Urinary bladder (tissue), 4 donors: Measurements from ENCODE around the gene L3MBTL4. TPM values are rescaled to one million over a fixed set of nuclear protein-coding genes. Genes with fewer than 3 reads are reported as not detected.

Source experiments
- DNase-seq: peaks from one replicate; pipeline ENCODE4 v3.0.0-alpha.2; 2015; ENCODE audit errors: extremely low spot score
- H3K27ac ChIP-seq: one replicate; pipeline ENCODE4 v1.5.1; 2013; ENCODE audit warnings: low read depth, mild to moderate bottlenecking, moderate library complexity
- H3K36me3 ChIP-seq: one replicate; pipeline ENCODE4 v1.6.1; 2013; ENCODE audit warnings: mild to moderate bottlenecking, moderate library complexity; ENCODE audit not compliant: insufficient read depth
- H3K4me1 ChIP-seq: one replicate; pipeline ENCODE4 v1.6.1; 2013; ENCODE audit warnings: mild to moderate bottlenecking, moderate library complexity; ENCODE audit not compliant: insufficient read depth
- H3K4me3 ChIP-seq: one replicate; pipeline ENCODE4 v1.5.1; 2013; ENCODE audit warnings: low read depth, low read length
- WGBS: extraction: QIAGEN DNeasy Blood & Tissue Kit; methylation state at CpG from one replicate; pipeline ENCODE4 v1.1.7; 2013; 5-methylcytosine and 5-hydroxymethylcytosine counted together
- polyA plus RNA-seq: library from polyadenylated mRNA; stranded (reverse); fragments of 200-250 nt; gene quantifications from one replicate; pipeline ENCODE4 v1.2.3, GENCODE V29; 2013
- total RNA-seq: library from RNA; depleted of rRNA; stranded (reverse); fragments of >200 nt; gene quantifications from one replicate; pipeline ENCODE4 v1.2.3, GENCODE V29; 2014
- donor health status: healthy with polysubstance abuse.
- donor health status: healthy.

Gene L3MBTL4
- total and polyA plus RNA-seq, 2 donors = 0.98 to 6.7 TPM

GRCh38 chr18:6331872-6332271 is 82.8 kb downstream of the L3MBTL4 start:
- H3K36me3 ChIP-seq = no peaks in the 10 kb centered on the region
- no peak overlapping the region for H3K4me3 ChIP-seq
- WGBS = 81% methylated on average over 2 of the region's 2 CpGs
- H3K27ac ChIP-seq = no peak overlapping the region
- no peak for DNase-seq
- H3K4me1 ChIP-seq = no peaks in the 10 kb centered on the region

GRCh38 chr18:6330786-6331185 is 83.9 kb downstream of the L3MBTL4 start:
- no peak overlapping the region for H3K4me3 ChIP-seq
- no peak for DNase-seq

GRCh38 chr18:6328621-6329010 is 86.1 kb downstream of the L3MBTL4 start:
- WGBS = 42% methylated on average over 3 of the region's 3 CpGs

More at GRCh38 chr18:6330786-6331185, 83.9 kb downstream of the L3MBTL4 start:
- Histone ChIP-seq H3K4me1 (no peaks in the 10 kb centered on the region), H3K27ac (no peak overlapping the region), H3K36me3 (no peaks in the 10 kb centered on the region)

GRCh38 chr18:6327895-6328620 is 86.7 kb downstream of the L3MBTL4 start:
- DNase-seq = no peak
- no peaks in the 10 kb centered on the region for H3K36me3 ChIP-seq
- 70% methylated on average over 2 of the region's 2 CpGs for WGBS

More at GRCh38 chr18:6328621-6329010, 86.1 kb downstream of the L3MBTL4 start:
- H3K36me3 ChIP-seq = no peaks in the 10 kb centered on the region
- H3K4me3 ChIP-seq = no peak overlapping the region
- H3K4me1 ChIP-seq = no peaks in the 10 kb centered on the region
- no peak overlapping the region for H3K27ac ChIP-seq
- DNase-seq = no peak

GRCh38 chr18:6327485-6327884 is 87.2 kb downstream of the L3MBTL4 start:
- H3K36me3 ChIP-seq = no peaks in the 10 kb centered on the region
- 86% methylated on average over 4 of the region's 4 CpGs for WGBS
- H3K4me3 ChIP-seq = no peak overlapping the region
- H3K27ac ChIP-seq = no peak overlapping the region
- no peak for DNase-seq
- H3K4me1 ChIP-seq = no peaks in the 10 kb centered on the region

More at GRCh38 chr18:6327895-6328620, 86.7 kb downstream of the L3MBTL4 start:
- H3K4me1 ChIP-seq = no peaks in the 10 kb centered on the region
- H3K27ac ChIP-seq = no peak overlapping the region
- H3K4me3 ChIP-seq = no peak overlapping the region

GRCh38 chr18:6326566-6326965 is 88.1 kb downstream of the L3MBTL4 start:
- H3K36me3 ChIP-seq = no peaks in the 10 kb centered on the region
- H3K4me1 ChIP-seq = no peaks in the 10 kb centered on the region
- 80% methylated on average over 2 of the region's 2 CpGs for WGBS
- H3K27ac ChIP-seq = no peak overlapping the region
- no peak for DNase-seq
- H3K4me3 ChIP-seq = no peak overlapping the region

- DNase-seq = no peak
- 85% methylated on average over 1 of the region's 1 CpG for WGBS
- Histone ChIP-seq H3K36me3 (no peaks in the 10 kb centered on the region), H3K4me1 (no peaks in the 10 kb centered on the region), H3K4me3 (no peak overlapping the region), H3K27ac (no peak overlapping the region)
Measured at GRCh38 chr18:6323319-6323889, 91.3 kb downstream of the L3MBTL4 start.

GRCh38 chr18:6315517-6316331 is 99.0 kb downstream of the L3MBTL4 start:
- 53% methylated on average over 10 of the region's 10 CpGs for WGBS
- Histone ChIP-seq H3K36me3 (no peaks in the 10 kb centered on the region), H3K4me1 (peaks cover 1% of the 10 kb centered on the region), H3K27ac (no peak overlapping the region), H3K4me3 (no peak overlapping the region)
- DNase-seq = no peak

GRCh38 chr18:6313415-6313814 is 101.3 kb downstream of the L3MBTL4 start:
- peaks cover 1% of the 10 kb centered on the region for H3K4me1 ChIP-seq
- no peak overlapping the region for H3K27ac ChIP-seq
- DNase-seq = no peak
- no peak overlapping the region for H3K4me3 ChIP-seq
- 71% methylated on average over 2 of the region's 2 CpGs for WGBS
- no peaks in the 10 kb centered on the region for H3K36me3 ChIP-seq

GRCh38 chr18:6311456-6312215 is 103.1 kb downstream of the L3MBTL4 start:
- 81% methylated on average over 8 of the region's 8 CpGs for WGBS
- no peak for DNase-seq
- H3K27ac ChIP-seq = no peak overlapping the region
- H3K36me3 ChIP-seq = no peaks in the 10 kb centered on the region
- H3K4me1 ChIP-seq = peaks cover 1% of the 10 kb centered on the region
- H3K4me3 ChIP-seq = no peak overlapping the region

GRCh38 chr18:6310714-6311113 is 104.0 kb downstream of the L3MBTL4 start:
- WGBS = 73% methylated on average over 2 of the region's 2 CpGs
- no peaks in the 10 kb centered on the region for H3K36me3 ChIP-seq
- peaks cover 1% of the 10 kb centered on the region for H3K4me1 ChIP-seq
- no peak overlapping the region for H3K4me3 ChIP-seq
- no peak for DNase-seq
- H3K27ac ChIP-seq = no peak overlapping the region

GRCh38 chr18:6297875-6298274 is 116.8 kb downstream of the L3MBTL4 start:
- no peak overlapping the region for H3K4me3 ChIP-seq
- no peaks in the 10 kb centered on the region for H3K4me1 ChIP-seq
- WGBS = 88% methylated on average over 2 of the region's 2 CpGs
- DNase-seq = no peak
- H3K27ac ChIP-seq = no peak overlapping the region
- H3K36me3 ChIP-seq = no peaks in the 10 kb centered on the region

- WGBS = 59% methylated on average over 4 of the region's 4 CpGs
- Histone ChIP-seq H3K4me3 (no peak overlapping the region), H3K27ac (no peak overlapping the region), H3K36me3 (no peaks in the 10 kb centered on the region), H3K4me1 (no peaks in the 10 kb centered on the region)
- DNase-seq = no peak
Measured at GRCh38 chr18:6294148-6294784, 120.4 kb downstream of the L3MBTL4 start.
